Myocyte (in vitro differentiated cells): Measurements from ENCODE around the gene C1orf159. TPM values are rescaled to one million over a fixed set of nuclear protein-coding genes. Genes with fewer than 3 reads are reported as not detected.
"Not testable (repeated sequence)": the region's sequence is repeated elsewhere in the genome, so short reads cannot be mapped to it uniquely, and the experiment has no call there.

Source experiments
- DNase-seq: peaks from one replicate; pipeline ENCODE4 v3.0.0-alpha.2; 2012; ENCODE audit warnings: low read depth
- total RNA-seq: library from RNA; depleted of rRNA; stranded (reverse); fragments of >200 nt; gene quantifications from 2 replicates; pipeline ENCODE4 v1.2.3, GENCODE V29; 2014

Gene C1orf159
- total RNA-seq, 1 donor from 2014 or later: 10.0 TPM

GRCh38 chr1:1067860-1068516 is 47.9 kb downstream of the C1orf159 start:
- DNase-seq: no peak

- DNase-seq: no peak
Measured at GRCh38 chr1:1067284-1067859, 48.5 kb downstream of the C1orf159 start.

- no peak for DNase-seq
Measured at GRCh38 chr1:1066403-1067283, 49.2 kb downstream of the C1orf159 start.

GRCh38 chr1:1065940-1066304 is 50.0 kb downstream of the C1orf159 start:
- not testable (repeated sequence) for DNase-seq

- no peak for DNase-seq
Measured at GRCh38 chr1:1065265-1065939, 50.5 kb downstream of the C1orf159 start.

GRCh38 chr1:1063945-1064831 is 51.7 kb downstream of the C1orf159 start:
- no peak for DNase-seq

- DNase-seq: no peak
Measured at GRCh38 chr1:1063261-1063944, 52.5 kb downstream of the C1orf159 start.

- DNase-seq: no peak
Measured at GRCh38 chr1:1062348-1063163, 53.3 kb downstream of the C1orf159 start.

- no peak for DNase-seq
Measured at GRCh38 chr1:1061682-1062345, 54.1 kb downstream of the C1orf159 start.

GRCh38 chr1:1060281-1061000 is 55.4 kb downstream of the C1orf159 start:
- no peak for DNase-seq

GRCh38 chr1:1059494-1060280 is 56.2 kb downstream of the C1orf159 start:
- DNase-seq: peak; percentile 80

- no peak for DNase-seq
Measured at GRCh38 chr1:1058921-1059493, 56.9 kb downstream of the C1orf159 start.

- DNase-seq: no peak
Measured at GRCh38 chr1:1058088-1058905, 57.6 kb downstream of the C1orf159 start.

GRCh38 chr1:1057769-1058087 is 58.2 kb downstream of the C1orf159 start:
- DNase-seq: not testable (repeated sequence)

- DNase-seq: no peak
Measured at GRCh38 chr1:1055841-1056736, 59.8 kb downstream of the C1orf159 start.
